HG03280 (cell line): ENCODE data around the gene UGGT2.
A peak's percentile ranks its signal among the peaks of the same experiment; 100 is the strongest.
"Not testable (repeated sequence)": the region's sequence is repeated elsewhere in the genome, so short reads cannot be mapped to it uniquely, and the experiment has no call there.

Source experiments
- ATAC-seq: cut with Tn5 transposase; IDR thresholded peaks from one replicate; pipeline ENCODE4 v1.9.1; 2021; ENCODE audit warnings: mild to moderate bottlenecking, moderate library complexity; ENCODE audit not compliant: unreplicated experiment

UGGT2 gene

GRCh38 chr13:95987841-95988240 is 65.4 kb downstream of the UGGT2 start:
- ATAC-seq, result no peak

DNA sequence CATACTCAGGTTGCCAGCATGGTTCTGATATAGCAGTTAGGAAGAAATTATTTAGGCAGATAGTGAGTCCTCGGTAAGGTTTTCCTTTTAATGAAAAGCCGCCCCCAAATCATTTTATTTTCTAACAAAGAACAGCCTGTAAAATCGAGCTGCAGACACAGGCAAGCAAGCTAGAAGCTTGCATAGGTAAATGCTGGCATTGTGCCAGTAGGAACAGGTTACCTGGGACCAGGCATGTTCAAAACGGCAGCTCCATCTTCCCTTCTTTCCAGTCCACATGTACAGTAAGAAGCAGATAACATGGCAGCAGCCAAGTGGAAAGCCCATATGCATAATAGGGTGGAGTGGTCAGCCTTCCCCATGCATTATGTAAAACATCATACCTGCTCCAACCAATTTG is 71.1 kb downstream of the UGGT2 start:
- ATAC-seq, result no peak

DNA sequence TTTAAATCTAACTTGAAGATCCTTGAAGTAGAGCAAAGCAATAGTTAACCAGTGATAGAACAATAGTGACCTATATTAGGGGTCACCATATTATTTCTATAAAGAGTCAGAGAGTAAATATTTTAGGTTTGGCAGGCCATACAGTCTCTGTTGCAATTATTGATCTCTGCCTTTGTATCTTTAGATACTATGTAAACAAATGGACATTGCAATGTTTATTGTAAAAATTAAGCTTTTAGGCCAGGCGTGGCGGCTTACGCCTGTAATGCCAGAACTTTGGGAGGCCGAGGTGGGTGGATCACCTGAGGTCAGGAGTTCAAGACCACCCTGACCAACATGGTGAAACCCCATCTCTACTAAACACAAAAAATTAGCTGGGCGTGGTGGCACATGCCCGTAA is 80.5 kb downstream of the UGGT2 start:
- not testable (repeated sequence) for ATAC-seq

GRCh38 chr13:95970878-95971277 is 82.3 kb downstream of the UGGT2 start:
- no peak for ATAC-seq

DNA sequence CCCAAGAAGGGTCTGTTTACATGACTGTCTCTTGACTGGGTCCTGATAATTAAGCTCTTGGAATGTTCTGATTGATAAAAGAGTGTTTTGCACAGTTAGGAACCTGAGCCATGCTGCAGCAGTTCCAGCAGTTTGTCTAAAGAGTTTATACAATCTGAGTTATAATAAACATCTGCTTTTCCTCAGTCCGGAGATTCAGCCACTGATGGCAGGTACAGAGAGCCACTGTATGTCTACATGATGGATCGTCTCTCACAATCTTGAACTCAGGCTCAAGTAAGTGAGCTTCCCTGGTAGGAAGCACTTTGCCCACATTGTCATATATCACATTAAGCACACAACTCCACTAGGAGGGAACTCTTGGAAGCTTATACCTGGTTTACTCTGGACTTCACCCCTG is 84.3 kb downstream of the UGGT2 start:
- ATAC-seq, result no peak

- ATAC-seq, result no peak
Measured at GRCh38 chr13:95957331-95957730, 95.9 kb downstream of the UGGT2 start.

DNA sequence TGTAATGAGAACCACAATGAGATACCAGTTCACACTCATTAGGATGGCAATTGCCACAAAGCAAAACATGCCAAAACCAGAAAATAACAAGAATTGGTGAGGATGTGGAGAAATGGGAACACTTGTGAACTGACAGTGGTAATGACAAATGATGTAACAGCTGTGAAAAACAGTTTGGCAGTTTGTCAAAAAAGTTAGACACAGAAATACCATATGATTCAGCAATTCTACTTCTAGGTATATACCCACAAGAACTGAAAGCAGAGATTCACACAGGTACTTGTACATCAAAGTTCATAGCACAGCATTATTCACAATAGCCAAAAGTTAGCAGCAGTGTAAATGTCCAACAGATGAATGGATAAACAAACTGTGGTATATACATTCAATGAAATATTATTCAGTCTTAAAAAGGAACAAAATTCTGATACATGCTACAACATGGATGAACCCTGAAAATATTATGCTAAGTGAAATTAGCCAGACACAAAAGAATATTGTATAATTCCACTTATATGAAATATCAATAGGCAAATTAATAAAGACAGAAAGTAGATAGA is 96.5 kb downstream of the UGGT2 start:
- ATAC-seq, result no peak

GRCh38 chr13:95955719-95956118 is 97.5 kb downstream of the UGGT2 start:
- no peak for ATAC-seq

- ATAC-seq, result peak; percentile 83
Measured at GRCh38 chr13:95955255-95955654, 97.9 kb downstream of the UGGT2 start.

GRCh38 chr13:95954266-95954665 is 98.9 kb downstream of the UGGT2 start:
- no peak for ATAC-seq

DNA sequence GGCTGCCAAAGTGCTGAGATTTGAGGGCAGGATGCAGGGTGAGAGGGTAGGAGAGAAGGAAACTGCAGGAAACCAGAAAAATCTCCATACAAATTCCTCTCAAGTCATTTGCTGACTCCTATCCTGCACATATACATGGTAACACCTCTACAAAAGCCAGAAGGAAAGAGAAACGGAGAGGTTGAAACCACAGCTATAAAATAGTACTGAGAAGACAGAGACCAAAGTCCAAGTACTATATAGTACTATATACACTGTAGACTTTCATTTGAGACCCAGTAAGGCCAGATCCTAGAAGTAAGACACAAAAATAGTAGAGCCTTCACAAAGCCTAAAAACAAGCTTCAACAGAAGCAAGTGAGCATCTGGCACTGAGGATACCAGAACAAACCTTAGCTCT is 103.1 kb downstream of the UGGT2 start:
- ATAC-seq, result no peak

- ATAC-seq, result no peak
Measured at GRCh38 chr13:95948656-95949055, 104.5 kb downstream of the UGGT2 start.

DNA sequence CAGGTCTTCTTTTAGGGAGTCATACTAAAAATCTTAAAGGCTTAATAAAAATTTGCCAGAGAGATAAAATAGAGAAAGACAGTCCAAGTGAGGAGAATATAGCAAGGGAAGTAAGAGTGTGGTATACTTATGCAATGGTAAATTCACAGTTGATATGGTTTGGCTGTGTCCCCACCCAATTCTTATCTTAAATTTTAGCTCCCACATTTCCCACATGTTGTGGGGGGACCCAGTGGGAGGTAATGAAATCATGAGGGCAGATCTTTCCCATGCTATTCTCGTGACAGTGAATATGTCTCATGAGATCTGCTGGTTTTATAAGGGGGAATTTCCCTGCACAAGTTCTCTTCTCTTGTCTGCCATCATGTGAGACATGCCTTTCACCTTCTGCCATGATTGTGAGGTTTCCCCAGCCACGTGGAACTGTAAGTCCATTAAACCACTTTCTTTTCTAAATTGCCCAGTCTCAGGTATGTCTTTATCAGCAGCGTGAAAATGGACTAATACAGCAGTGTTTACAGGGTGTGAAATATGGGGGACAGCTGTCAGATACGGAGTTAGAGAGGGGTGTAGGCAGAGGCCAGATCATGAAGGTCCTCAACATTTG is 115.4 kb downstream of the UGGT2 start:
- no peak for ATAC-seq

- ATAC-seq, result no peak
Measured at GRCh38 chr13:95931300-95932025, 121.7 kb downstream of the UGGT2 start.

DNA sequence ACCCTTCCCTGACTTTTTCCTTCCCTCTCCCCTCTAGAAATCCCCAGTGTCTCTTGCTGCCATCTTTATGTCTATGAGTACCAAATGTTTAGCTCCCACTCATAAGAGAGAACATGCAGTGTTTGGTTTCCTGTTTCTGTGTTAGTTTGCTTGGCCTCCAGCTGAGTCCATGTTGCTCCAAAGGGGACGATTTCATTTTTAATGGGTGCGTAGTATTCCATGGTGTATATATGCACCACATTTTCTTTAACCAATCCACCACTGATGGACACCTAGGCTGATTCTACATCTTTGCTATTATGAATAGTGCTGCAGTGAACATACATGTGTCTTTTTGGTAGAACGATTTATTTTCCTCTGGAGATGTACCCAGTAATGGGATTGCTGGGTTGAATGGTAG is 123.8 kb downstream of the UGGT2 start:
- ATAC-seq, result no peak

- not testable (repeated sequence) for ATAC-seq
Measured at GRCh38 chr13:95928367-95928906, 124.8 kb downstream of the UGGT2 start.

GRCh38 chr13:95926231-95926630 is 127.0 kb downstream of the UGGT2 start:
- ATAC-seq, result no peak

DNA sequence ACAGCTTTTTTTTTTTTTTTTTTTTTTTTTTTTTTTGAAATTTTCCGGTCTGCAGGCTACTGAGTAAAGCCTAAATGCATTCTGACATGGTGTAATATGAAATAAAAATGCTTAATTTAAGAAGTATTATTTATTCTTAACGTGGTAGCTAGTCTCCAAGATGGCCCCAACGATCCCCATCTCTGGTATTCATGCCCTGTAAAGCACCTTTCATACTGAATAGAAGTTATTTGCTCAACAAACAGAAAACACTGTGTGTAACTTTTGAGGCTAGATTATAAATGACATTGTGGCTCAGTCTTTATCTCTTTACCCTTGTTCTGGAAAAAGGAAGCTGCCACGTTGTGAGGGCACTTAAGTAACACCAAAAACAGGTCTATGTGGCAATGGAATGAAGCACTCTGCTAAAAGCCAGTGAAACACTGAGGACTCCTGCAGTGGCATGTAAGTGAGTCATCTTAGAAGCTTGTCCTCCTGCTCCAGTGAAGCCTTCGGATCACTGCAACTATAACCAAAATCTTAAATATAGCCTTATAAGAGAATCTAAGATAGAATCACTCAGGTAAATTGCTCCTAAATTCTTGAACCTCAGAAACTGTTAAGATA is 128.7 kb downstream of the UGGT2 start:
- ATAC-seq, result no peak

DNA sequence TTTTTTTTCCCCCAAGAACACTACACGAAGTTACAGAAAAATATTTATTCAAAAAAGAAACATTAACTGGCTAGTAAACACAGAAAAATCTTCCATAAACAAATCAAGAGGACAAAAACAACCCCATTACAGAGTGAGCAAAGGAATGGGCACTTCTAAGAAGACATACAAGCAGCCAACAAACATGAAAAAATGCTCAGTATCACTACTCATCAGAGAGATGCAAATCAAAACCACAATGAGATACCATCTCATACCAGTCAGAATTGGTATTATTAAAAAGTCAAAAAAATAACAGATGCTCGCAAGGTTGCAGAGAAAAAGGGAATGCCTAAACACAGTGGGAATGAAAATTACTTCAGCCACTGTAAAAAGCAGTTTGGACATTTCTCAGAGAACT is 131.7 kb downstream of the UGGT2 start:
- no peak for ATAC-seq

DNA sequence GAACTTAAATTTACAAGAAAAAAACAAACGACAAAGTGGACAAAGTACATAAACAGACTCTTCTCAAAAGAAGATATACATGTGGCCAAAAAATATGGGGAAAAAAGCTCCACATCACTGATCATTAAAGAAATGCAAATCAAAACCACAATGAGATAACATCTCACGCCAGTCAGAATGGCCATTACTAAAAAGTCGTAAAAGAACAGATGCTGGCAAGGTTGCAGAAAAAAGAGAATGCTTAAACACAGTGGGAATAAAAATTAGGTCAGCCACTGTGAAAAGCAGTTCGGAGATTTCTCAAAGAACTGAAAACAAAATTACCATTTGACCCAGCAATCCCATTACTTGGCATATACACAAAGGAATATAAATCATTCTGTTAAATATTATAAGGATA is 132.7 kb downstream of the UGGT2 start:
- ATAC-seq, result no peak

- no peak for ATAC-seq
Measured at GRCh38 chr13:95918860-95919259, 134.3 kb downstream of the UGGT2 start.

DNA sequence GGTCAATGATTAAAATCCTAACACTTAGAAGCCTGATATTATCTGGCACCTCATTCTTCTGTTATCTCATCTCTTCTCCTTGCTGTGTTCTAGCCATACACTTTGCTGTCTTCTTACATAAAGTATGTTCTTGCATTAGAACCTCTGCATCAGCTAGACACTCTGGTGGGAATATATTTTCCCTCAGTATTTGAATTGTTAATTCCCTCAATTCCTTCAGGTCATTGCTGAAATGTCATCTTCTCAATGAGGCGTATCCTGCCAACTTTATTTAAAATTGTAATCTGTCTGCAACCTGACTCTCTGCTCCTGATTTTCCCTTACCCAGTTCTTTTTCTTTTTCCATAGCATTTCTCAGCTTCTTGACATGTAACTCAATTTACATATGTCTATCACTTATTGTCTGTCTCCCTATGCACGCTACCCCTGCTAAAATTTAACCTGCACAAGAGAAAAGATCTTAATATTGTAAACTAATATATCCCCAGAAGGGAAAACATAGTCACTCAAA is 138.2 kb downstream of the UGGT2 start:
- no peak for ATAC-seq
